ENCODE measurements around the gene COLGALT1.

GRCh38 chr19:17520865-17521264 lies 34.6 kb upstream of the COLGALT1 start:
- TF ChIP-seq EP300 (IDR thresholded peaks at IDR 0.05; ENCODE audit: borderline replicate concordance) (no peak), ZBTB7A (IDR thresholded peaks at IDR 0.05; ENCODE audit: low read depth) (no peak), YY1 (IDR thresholded peaks at IDR 0.05; ENCODE audit: low read depth) (no peak), REST (IDR thresholded peaks at IDR 0.05; ENCODE audit: low read depth) (no peak), NFIC (IDR thresholded peaks at IDR 0.05) (no peak), CREB1 (IDR thresholded peaks at IDR 0.05; ENCODE audit: low read depth) (no peak), TAF1 (IDR thresholded peaks at IDR 0.05; ENCODE audit: low read depth) (no peak), FOXM1 (IDR thresholded peaks at IDR 0.05; ENCODE audit: borderline replicate concordance, low read depth) (no peak), RAD21 (IDR thresholded peaks at IDR 0.05; ENCODE audit: low read depth) (no peak), MAX (IDR thresholded peaks at IDR 0.05) (no peak)
